Measurements from ENCODE around the gene CCDC121. TPM values are rescaled to one million over a fixed set of nuclear protein-coding genes. Genes with fewer than 3 reads are reported as not detected.

CCDC121 gene
- total and polyA plus RNA-seq, 9 of the 15 experiments (the other 6 are each of a cell fraction or from before 2014, with no cell fraction given) = 2.2 to 4.7 (median 4.1) TPM

DNA sequence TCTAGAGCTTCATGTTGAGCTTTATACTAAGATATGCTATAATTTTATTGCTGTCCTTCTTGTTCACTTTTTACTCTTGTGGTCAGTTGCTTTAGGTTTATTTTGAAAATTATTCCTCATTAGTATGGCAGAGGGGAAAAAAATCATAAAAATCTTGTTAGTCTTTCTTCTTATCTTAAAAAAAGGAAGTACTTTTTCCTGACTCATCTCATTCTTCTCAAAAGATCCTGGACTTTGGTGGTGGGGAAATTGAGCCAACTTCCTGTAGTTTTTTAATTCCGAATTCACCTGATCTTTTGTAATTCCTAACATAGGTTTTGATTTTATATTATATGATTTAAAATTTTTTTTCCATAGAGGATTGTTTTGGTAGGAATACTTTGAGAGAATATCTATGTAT is 38.6 kb upstream of the CCDC121 start:
- CTCF ChIA-PET (ENCODE audit: low intra/inter-chr PET ratio) = no interaction called here
- in situ Hi-C loops (cut with MboI) = no loop called here
- H3K4me1 ChIP-seq (replicated peaks in 1 of 2; ENCODE audit: control insufficient read depth in 2 of 2, insufficient read depth in 2 of 2, low read length in 2 of 2) = peaks cover 10 to 15% of the 10 kb centered on the region in 2 experiments; a peak in 4 of 5 replicates
- H3K9ac ChIP-seq (ENCODE audit: insufficient read depth in 1 of 2, low read depth in 2 of 2, low read length in 2 of 2) = no peak overlapping the region
- 31% methylated on average over 1 of the region's 1 CpG for WGBS (ENCODE audit: insufficient coverage, low coverage, missing lambda C conversion rate)
- DNase-seq (ENCODE audit: extremely low read depth in 1 of 4, low spot score in 3 of 4) (peak in 1 of 4 experiments; percentile 15), FAIRE-seq (no peak), ATAC-seq (no peak)
- POLR2A ChIA-PET = no interaction called here
- no peak overlapping the region for H3K4me3 ChIP-seq
- H2AFZ ChIP-seq (ENCODE audit: low read depth, low read length) = no peak overlapping the region
- H3K36me3 ChIP-seq (ENCODE audit: control insufficient read depth, insufficient read depth, low read length) = peaks cover 38% of the 10 kb centered on the region
- H4K20me1 ChIP-seq (replicated peaks; ENCODE audit: control insufficient read depth, insufficient read depth, low read length) = no peaks in the 10 kb centered on the region
- peaks cover 40% of the 10 kb centered on the region for H3K79me2 ChIP-seq (ENCODE audit: control insufficient read depth, insufficient read depth, low read length)
- H3K4me2 ChIP-seq (ENCODE audit: insufficient read depth, low read length) = no peak overlapping the region
- intact Hi-C loops (cut with micrococcal nuclease) = no loop called here
- H3K9me3 ChIP-seq (replicated peaks; ENCODE audit: control insufficient read depth, insufficient read depth, low read depth, low read length) = no peaks in the 10 kb centered on the region
- BruUV-seq (replicated peaks) = no TSS peak
- H3K27me3 ChIP-seq (ENCODE audit: control insufficient read depth in 2 of 2, insufficient read depth in 2 of 2, low read length in 2 of 2) = no peaks in the 10 kb centered on the region
- no peaks in the 10 kb centered on the region for H3K9me1 ChIP-seq (ENCODE audit: control insufficient read depth, insufficient read depth, low read length)
- H3K27ac ChIP-seq (ENCODE audit: extremely low read depth, low read depth, low read length) = peak overlapping the region; percentile 25; the same call in 1 of the 3 replicates
- TF ChIP-seq ZNF133 (CRISPR knock-in tag; IDR thresholded peaks at IDR 0.05) = no peak
- TF ChIP-seq, protein P1, sequence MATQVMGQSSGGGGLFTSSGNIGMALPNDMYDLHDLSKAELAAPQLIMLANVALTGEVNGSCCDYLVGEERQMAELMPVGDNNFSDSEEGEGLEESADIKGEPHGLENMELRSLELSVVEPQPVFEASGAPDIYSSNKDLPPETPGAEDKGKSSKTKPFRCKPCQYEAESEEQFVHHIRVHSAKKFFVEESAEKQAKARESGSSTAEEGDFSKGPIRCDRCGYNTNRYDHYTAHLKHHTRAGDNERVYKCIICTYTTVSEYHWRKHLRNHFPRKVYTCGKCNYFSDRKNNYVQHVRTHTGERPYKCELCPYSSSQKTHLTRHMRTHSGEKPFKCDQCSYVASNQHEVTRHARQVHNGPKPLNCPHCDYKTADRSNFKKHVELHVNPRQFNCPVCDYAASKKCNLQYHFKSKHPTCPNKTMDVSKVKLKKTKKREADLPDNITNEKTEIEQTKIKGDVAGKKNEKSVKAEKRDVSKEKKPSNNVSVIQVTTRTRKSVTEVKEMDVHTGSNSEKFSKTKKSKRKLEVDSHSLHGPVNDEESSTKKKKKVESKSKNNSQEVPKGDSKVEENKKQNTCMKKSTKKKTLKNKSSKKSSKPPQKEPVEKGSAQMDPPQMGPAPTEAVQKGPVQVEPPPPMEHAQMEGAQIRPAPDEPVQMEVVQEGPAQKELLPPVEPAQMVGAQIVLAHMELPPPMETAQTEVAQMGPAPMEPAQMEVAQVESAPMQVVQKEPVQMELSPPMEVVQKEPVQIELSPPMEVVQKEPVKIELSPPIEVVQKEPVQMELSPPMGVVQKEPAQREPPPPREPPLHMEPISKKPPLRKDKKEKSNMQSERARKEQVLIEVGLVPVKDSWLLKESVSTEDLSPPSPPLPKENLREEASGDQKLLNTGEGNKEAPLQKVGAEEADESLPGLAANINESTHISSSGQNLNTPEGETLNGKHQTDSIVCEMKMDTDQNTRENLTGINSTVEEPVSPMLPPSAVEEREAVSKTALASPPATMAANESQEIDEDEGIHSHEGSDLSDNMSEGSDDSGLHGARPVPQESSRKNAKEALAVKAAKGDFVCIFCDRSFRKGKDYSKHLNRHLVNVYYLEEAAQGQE (IDR thresholded peaks at IDR 0.05; ENCODE audit: borderline replicate concordance) = no peak
- TF ChIP-seq, protein P1 (CRISPR knock-in tag; IDR thresholded peaks at IDR 0.05; ENCODE audit: low read depth) = no peak
- no peak for TF ChIP-seq EP300 (IDR thresholded peaks at IDR 0.05; ENCODE audit: low read length)
- TF ChIP-seq, protein P2, sequence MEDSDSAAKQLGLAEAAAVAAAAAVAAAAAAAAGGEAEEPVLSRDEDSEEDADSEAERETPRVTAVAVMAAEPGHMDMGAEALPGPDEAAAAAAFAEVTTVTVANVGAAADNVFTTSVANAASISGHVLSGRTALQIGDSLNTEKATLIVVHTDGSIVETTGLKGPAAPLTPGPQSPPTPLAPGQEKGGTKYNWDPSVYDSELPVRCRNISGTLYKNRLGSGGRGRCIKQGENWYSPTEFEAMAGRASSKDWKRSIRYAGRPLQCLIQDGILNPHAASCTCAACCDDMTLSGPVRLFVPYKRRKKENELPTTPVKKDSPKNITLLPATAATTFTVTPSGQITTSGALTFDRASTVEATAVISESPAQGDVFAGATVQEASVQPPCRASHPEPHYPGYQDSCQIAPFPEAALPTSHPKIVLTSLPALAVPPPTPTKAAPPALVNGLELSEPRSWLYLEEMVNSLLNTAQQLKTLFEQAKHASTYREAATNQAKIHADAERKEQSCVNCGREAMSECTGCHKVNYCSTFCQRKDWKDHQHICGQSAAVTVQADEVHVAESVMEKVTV (CRISPR knock-in tag; IDR thresholded peaks at IDR 0.05) = no peak
- peak; percentile 76 for TF ChIP-seq NFE2 (IDR thresholded peaks at IDR 0.05; ENCODE audit: low read depth)
- 0 out of 2 replicates have a peak, but pooled peaks have one; percentile 25 for TF ChIP-seq FOSL1 (tag; conservative IDR thresholded peaks at IDR 0.05)
- TF ChIP-seq, protein P3, sequence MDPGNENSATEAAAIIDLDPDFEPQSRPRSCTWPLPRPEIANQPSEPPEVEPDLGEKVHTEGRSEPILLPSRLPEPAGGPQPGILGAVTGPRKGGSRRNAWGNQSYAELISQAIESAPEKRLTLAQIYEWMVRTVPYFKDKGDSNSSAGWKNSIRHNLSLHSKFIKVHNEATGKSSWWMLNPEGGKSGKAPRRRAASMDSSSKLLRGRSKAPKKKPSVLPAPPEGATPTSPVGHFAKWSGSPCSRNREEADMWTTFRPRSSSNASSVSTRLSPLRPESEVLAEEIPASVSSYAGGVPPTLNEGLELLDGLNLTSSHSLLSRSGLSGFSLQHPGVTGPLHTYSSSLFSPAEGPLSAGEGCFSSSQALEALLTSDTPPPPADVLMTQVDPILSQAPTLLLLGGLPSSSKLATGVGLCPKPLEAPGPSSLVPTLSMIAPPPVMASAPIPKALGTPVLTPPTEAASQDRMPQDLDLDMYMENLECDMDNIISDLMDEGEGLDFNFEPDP (CRISPR knock-in tag; IDR thresholded peaks at IDR 0.05) = no peak
- no peak for TF ChIP-seq BCL6 (CRISPR knock-in tag; IDR thresholded peaks at IDR 0.05)
- peak; percentile 74 for TF ChIP-seq ZNF316 (IDR thresholded peaks at IDR 0.05)
- peak; percentile 48; the same call in 1 of the 2 replicates for TF ChIP-seq DPF2 (IDR thresholded peaks at IDR 0.05)
- no peak for TF ChIP-seq DACH1 (IDR thresholded peaks at IDR 0.05; ENCODE audit: partially characterized antibody)
- TF ChIP-seq FOXJ2 (tag; IDR thresholded peaks at IDR 0.05) = no peak
- no peak for TF ChIP-seq CHD1 (IDR thresholded peaks at IDR 0.05; ENCODE audit: low read length)

Data from K562 (cell line).